Peyer's patch (tissue), 4 donors: ENCODE results near the gene ACTN3. TPM values are rescaled to one million over a fixed set of nuclear protein-coding genes. Genes with fewer than 3 reads are reported as not detected.
"Not testable (repeated sequence)": the region's sequence is repeated elsewhere in the genome, so short reads cannot be mapped to it uniquely, and the experiment has no call there.

Source experiments
- DNase-seq, 3 donors: peaks; one replicate each; pipeline ENCODE4 v3.0.0-alpha.2; 2017 to 2019
- H3K27ac ChIP-seq, 4 donors: fragments of 200-600 bp; sonication (generic); one replicate each; pipeline ENCODE4 v1.5.1; 2016 to 2019
- H3K27me3 ChIP-seq, 2 donors: fragments of 200-600 bp; sonication (generic); one replicate each; pipeline ENCODE4 v1.5.1; 2019
- H3K36me3 ChIP-seq, 3 donors: fragments of 200-600 bp; sonication (generic); one replicate each; pipeline ENCODE4 v1.5.1; 2016 to 2019
- H3K4me1 ChIP-seq, 4 donors: fragments of 200-600 bp; sonication (generic); one replicate each; pipeline ENCODE4 v1.5.1; 2016 to 2019
- H3K4me3 ChIP-seq, 4 donors: fragments of 200-600 bp; sonication (generic); 1 replicate in 3 of 4; 2 replicates in 1 of 4; pipeline ENCODE4 v1.5.1; 2016 to 2019; ENCODE audit warnings: mild to moderate bottlenecking in 1 of 4
- H3K9me3 ChIP-seq, 4 donors: fragments of 200-600 bp; sonication (generic); one replicate each; pipeline ENCODE4 v1.5.1; 2016 to 2019; ENCODE audit warnings: mild to moderate bottlenecking in 1 of 4
- CTCF ChIP-seq, 6 experiments: fragments of 450-650 bp in 4 of 6; fragments of 200-600 bp in 2 of 6; sonication (generic) in 1 of 6; IDR thresholded peaks; one replicate each; pipeline ENCODE4 v1.5.1; 2017 to 2019; ENCODE audit warnings: antibody characterized with exemption in 6 of 6, mild to moderate bottlenecking in 3 of 6, moderate library complexity in 1 of 6
- POLR2A ChIP-seq, 2 donors: fragments of 450-650 bp; IDR thresholded peaks; one replicate each; pipeline ENCODE4 v1.5.1; 2017; ENCODE audit warnings: antibody characterized with exemption in 2 of 2, mild to moderate bottlenecking in 2 of 2, moderate library complexity in 2 of 2
- total RNA-seq, 4 donors: library from RNA; depleted of rRNA; stranded (reverse); fragments of >200 nt; gene quantifications; one replicate each; pipeline ENCODE4 v1.1.0, GENCODE V29; 2016

Gene ACTN3
- total RNA-seq, 4 donors from 2014 or later: not detected

- H3K4me3 ChIP-seq: no peak overlapping the region
- H3K27ac ChIP-seq: no peak overlapping the region
- DNase-seq: no peak
- no peaks in the 10 kb centered on the region for H3K27me3 ChIP-seq
- no peaks in the 10 kb centered on the region for H3K9me3 ChIP-seq
- H3K36me3 ChIP-seq: peaks cover 0 to 41% (median 0%) of the 10 kb centered on the region in 3 donors
- no peak for TF ChIP-seq POLR2A (IDR thresholded peaks at IDR 0.05)
- TF ChIP-seq CTCF (IDR thresholded peaks at IDR 0.05): no peak
- H3K4me1 ChIP-seq: peaks cover 0 to 17% (median under 1%) of the 10 kb centered on the region in 4 donors
These were observed 6.9 kb upstream of the ACTN3 start for GRCh38 chr11:66539870-66540213.

DNA sequence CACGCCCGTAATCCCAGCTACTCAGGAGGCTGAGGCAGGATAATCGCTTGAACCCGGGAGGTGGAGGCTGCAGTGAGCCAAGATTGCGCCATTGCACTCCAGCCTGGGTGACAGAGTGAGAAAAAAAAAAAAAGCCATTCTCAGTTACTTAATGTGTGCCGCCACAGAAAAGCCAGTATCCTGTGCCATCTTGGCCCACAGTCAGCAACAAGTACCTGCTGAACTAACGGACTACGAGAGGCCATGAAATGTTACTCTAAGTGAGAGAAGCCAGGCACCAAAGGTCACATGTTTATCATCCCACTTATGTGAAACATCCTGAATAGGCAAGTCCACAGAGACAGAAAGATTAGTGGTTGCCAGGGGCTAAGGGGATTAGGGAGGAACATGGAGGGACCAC, 6.1 kb upstream of the ACTN3 start:
- DNase-seq, H3K27me3 ChIP-seq, H3K27ac ChIP-seq, H3K4me3 ChIP-seq, H3K9me3 ChIP-seq: not testable (repeated sequence)
- peaks cover 0 to 24% (median 3%) of the 10 kb centered on the region in 4 donors for H3K4me1 ChIP-seq
- peaks cover 0 to 41% (median 0%) of the 10 kb centered on the region in 3 donors for H3K36me3 ChIP-seq

GRCh38 chr11:66541892-66542291, 4.8 kb upstream of the ACTN3 start:
- TF ChIP-seq CTCF (IDR thresholded peaks at IDR 0.05) (no peak), POLR2A (IDR thresholded peaks at IDR 0.05) (no peak)
- no peak for DNase-seq
- Histone ChIP-seq H3K27ac (no peak overlapping the region), H3K4me1 (peaks cover 0 to 30% (median 4%) of the 10 kb centered on the region in 4 donors), H3K27me3 (no peaks in the 10 kb centered on the region), H3K9me3 (no peaks in the 10 kb centered on the region), H3K4me3 (no peak overlapping the region), H3K36me3 (peaks cover 0 to 32% (median 0%) of the 10 kb centered on the region in 3 donors)

DNA sequence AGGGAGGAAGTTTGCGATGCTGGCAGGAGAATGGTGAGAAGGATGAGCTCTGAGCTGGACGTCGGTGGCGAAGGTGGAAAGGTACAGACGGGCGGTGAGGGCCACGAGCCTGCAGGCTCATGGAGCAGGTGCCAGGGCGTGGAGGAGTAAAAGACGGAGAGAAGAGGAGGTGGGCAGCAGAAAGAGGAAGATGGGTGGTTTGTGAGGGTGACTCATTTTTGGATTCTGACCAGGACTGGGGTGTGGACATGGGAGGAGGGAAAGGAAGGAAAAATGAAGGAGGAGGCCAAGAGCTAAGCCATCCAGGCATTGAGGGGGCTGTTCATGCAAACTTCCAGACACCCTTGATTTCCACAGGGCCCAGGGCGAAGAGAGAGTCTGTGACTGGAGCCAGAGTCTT, 4.3 kb upstream of the ACTN3 start:
- Histone ChIP-seq H3K36me3 (peaks cover 0 to 28% (median 0%) of the 10 kb centered on the region in 3 donors), H3K4me1 (peaks cover 0 to 30% (median 4%) of the 10 kb centered on the region in 4 donors), H3K9me3 (no peaks in the 10 kb centered on the region), H3K27me3 (no peaks in the 10 kb centered on the region), H3K4me3 (no peak overlapping the region), H3K27ac (no peak overlapping the region)
- DNase-seq: no peak
- no peak for TF ChIP-seq CTCF (IDR thresholded peaks at IDR 0.05)
- no peak for TF ChIP-seq POLR2A (IDR thresholded peaks at IDR 0.05)

DNA sequence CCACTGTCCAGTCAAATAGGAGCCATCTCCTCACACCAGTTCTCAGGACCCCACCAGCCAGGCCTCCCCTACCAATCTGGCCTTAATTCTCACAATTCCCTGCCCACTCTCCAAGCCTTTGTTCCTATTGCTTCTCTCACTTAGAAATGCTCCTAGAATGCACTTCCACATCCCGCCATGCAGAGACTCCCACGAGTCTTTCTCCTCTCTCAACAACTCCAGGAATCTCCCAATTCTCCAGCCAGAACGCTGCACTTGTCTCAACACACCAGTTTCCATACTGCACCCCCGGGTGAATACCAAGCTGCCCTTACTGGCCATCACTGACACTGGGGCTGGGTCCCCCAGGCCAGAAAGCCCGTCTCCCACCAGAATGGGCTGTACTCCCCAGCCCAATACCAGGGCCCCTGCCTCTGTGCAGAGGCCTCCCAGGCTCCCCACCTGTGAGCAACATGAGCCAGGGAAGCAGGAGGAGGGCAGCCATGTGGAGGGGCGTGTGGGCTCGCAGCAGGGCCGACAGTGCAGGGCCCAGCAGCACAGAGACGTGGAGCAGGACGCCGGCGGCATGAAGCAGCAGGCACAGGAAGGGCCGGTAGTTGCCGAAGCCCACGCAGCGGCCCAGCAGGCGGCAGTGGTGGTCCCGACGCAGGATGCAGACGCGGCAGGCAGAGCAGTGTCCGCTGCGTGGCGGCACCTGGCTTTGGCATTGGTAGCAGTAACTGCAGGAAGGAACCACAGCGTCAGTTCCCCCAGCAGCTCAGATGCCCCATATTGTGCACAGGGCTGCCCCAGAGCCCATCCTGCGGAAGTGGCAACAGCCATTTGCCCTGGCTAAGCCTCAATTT, 3.2 kb upstream of the ACTN3 start:
- Histone ChIP-seq H3K4me3 (peak overlapping the region in 1 of 4 donors; percentile 22), H3K27me3 (no peaks in the 10 kb centered on the region), H3K27ac (peak overlapping the region; percentile 16 to 69 (median 29)), H3K9me3 (no peaks in the 10 kb centered on the region), H3K4me1 (peaks cover 0 to 30% (median 4%) of the 10 kb centered on the region in 4 donors), H3K36me3 (peaks cover 0 to 27% (median 0%) of the 10 kb centered on the region in 3 donors)
- peak in 2 of 3 donors; percentile 84 to 90 for DNase-seq
- TF ChIP-seq POLR2A (IDR thresholded peaks at IDR 0.05) (no peak), CTCF (IDR thresholded peaks at IDR 0.05) (peak in 5 of 6 experiments; percentile 7 to 53 (median 27))

DNA sequence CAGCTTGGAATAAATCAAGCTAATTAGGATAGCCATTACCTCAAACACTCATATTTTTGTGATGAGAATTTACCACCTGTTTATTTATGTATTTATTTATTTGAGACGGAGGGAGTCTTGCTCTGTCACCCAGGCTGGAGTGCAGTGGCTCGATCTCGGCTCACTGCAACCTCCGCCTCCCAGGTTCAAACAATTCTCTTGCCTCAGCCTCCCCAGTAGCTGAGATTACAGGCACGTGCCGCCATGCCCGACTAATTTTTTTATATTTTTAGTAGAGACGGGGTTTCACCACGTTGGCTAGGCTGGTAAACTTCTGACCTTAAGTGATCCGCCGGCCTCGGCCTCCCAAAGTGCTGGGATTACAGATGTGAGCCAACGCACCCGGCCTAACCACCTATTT, 1.8 kb upstream of the ACTN3 start:
- not testable (repeated sequence) for DNase-seq, H3K27me3 ChIP-seq, H3K9me3 ChIP-seq
- Histone ChIP-seq H3K36me3 (peaks cover 0 to 18% (median 0%) of the 10 kb centered on the region in 3 donors), H3K4me3 (peak overlapping the region; percentile 67 to 93 (median 86)), H3K4me1 (peaks cover 0 to 30% (median 4%) of the 10 kb centered on the region in 4 donors), H3K27ac (peak overlapping the region in 1 of 4 donors; percentile 88)
